Measurements from ENCODE around the gene XRCC3. TPM values are rescaled to one million over a fixed set of nuclear protein-coding genes. Genes with fewer than 3 reads are reported as not detected.
A peak's percentile ranks its signal among the peaks of the same experiment; 100 is the strongest.

XRCC3 gene
- total RNA-seq = 6.9 TPM

GRCh38 chr14:103715052-103716000 lies at the start of gene XRCC3, which contains the start of gene ZFYVE21:
TSS of gene XRCC3 (minus strand) at chr14:103715451. CDS start at chr14:103711087, 4,364 bp downstream.
TSS of gene ZFYVE21 (plus strand) at chr14:103715810. CDS start at chr14:103715842, 32 bp downstream.
- Histone ChIP-seq H3K9me3 (no peaks in the 10 kb centered on the region), H3K27ac (peak within 1 kb of the TSS; percentile 85), H3K36me3 (no peaks in the 10 kb centered on the region), H3K4me1 (peaks cover 82% of the 10 kb centered on the region), H3K27me3 (no peaks in the 10 kb centered on the region), H3K4me3 (peak within 1 kb of the TSS; percentile 92 to 94)
- DNase-seq (ENCODE audit: extremely low spot score in 2 of 2) = peak; percentile 99 to 100
- peak in 1 of 2 donors; percentile 85 for TF ChIP-seq POLR2A (IDR thresholded peaks at IDR 0.05)
- TF ChIP-seq POLR2AphosphoS5 (IDR thresholded peaks at IDR 0.05; ENCODE audit: insufficient read depth in 1 of 2, low read depth in 1 of 2) = peak; percentile 64 to 87
- TF ChIP-seq CTCF (IDR thresholded peaks at IDR 0.05) = no peak
- intact Hi-C loops (cut with DNase I) = no loop called here

GRCh38 chr14:103763730-103764488 lies 48.7 kb upstream of the XRCC3 start:
- Histone ChIP-seq H3K27me3 (no peaks in the 10 kb centered on the region), H3K4me1 (no peaks in the 10 kb centered on the region), H3K4me3 (no peak overlapping the region), H3K9me3 (no peaks in the 10 kb centered on the region), H3K36me3 (peaks cover 0 to 3% of the 10 kb centered on the region in 2 donors), H3K27ac (no peak overlapping the region)
- intact Hi-C loops (cut with DNase I) = no loop called here
- TF ChIP-seq CTCF (IDR thresholded peaks at IDR 0.05) = no peak
- no peak for TF ChIP-seq POLR2A (IDR thresholded peaks at IDR 0.05)
- no peak for TF ChIP-seq POLR2AphosphoS5 (IDR thresholded peaks at IDR 0.05; ENCODE audit: insufficient read depth in 1 of 2, low read depth in 1 of 2)
- no peak for DNase-seq (ENCODE audit: extremely low spot score in 2 of 2)

GRCh38 chr14:103762541-103762940 lies 47.3 kb upstream of the XRCC3 start:
- H3K27me3 ChIP-seq = no peaks in the 10 kb centered on the region
- peaks cover 0 to 3% of the 10 kb centered on the region in 2 donors for H3K36me3 ChIP-seq
- H3K9me3 ChIP-seq = no peaks in the 10 kb centered on the region
- intact Hi-C loops (cut with DNase I) = no loop called here
- no peaks in the 10 kb centered on the region for H3K4me1 ChIP-seq
- DNase-seq (ENCODE audit: extremely low spot score in 2 of 2) = no peak
- TF ChIP-seq POLR2AphosphoS5 (IDR thresholded peaks at IDR 0.05; ENCODE audit: insufficient read depth in 1 of 2, low read depth in 1 of 2) (no peak), POLR2A (IDR thresholded peaks at IDR 0.05) (no peak), CTCF (IDR thresholded peaks at IDR 0.05) (no peak)
- no peak overlapping the region for H3K27ac ChIP-seq
- no peak overlapping the region for H3K4me3 ChIP-seq

GRCh38 chr14:103762036-103762435 lies 46.8 kb upstream of the XRCC3 start:
- Histone ChIP-seq H3K9me3 (no peaks in the 10 kb centered on the region), H3K4me3 (no peak overlapping the region), H3K27ac (no peak overlapping the region), H3K27me3 (no peaks in the 10 kb centered on the region), H3K4me1 (no peaks in the 10 kb centered on the region), H3K36me3 (peaks cover 0 to 3% of the 10 kb centered on the region in 2 donors)
- DNase-seq (ENCODE audit: extremely low spot score in 2 of 2) = no peak
- intact Hi-C loops (cut with DNase I) = no loop called here
- TF ChIP-seq POLR2AphosphoS5 (IDR thresholded peaks at IDR 0.05; ENCODE audit: insufficient read depth in 1 of 2, low read depth in 1 of 2) (no peak), CTCF (IDR thresholded peaks at IDR 0.05) (no peak), POLR2A (IDR thresholded peaks at IDR 0.05) (no peak)

All from vagina (tissue), 2 donors.